ENCODE results near the gene RBM33. TPM values are rescaled to one million over a fixed set of nuclear protein-coding genes. Genes with fewer than 3 reads are reported as not detected.

RBM33 gene
- total RNA-seq, 1 donor from 2014 or later: 79.8 TPM

DNA sequence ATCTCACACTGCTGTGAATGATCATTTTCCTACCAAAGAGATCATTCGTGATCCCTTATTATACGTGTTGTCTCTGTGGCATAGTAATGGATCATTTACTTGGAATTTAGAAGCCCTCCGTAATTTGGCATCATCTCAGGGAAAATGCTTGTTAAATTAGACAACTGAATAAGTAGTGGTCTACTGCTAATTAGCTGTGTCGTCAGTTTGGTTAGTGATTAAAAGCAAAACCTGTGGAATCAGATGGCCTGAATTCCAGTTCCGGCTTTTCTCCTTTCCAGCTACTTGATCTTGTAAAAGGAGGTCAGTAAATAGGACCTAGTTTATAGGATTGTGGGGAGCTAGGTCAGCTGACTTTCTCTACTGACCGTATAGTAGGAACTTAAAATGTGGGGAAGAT lies 65.6 kb downstream of the RBM33 start:
- H3K9me3 Mint-ChIP-seq: no peaks in the 10 kb centered on the region
- intact Hi-C loops (cut with micrococcal nuclease): no loop called here
- DNase-seq (ENCODE audit: low spot score): no peak
- peaks cover 5% of the 10 kb centered on the region for H3K4me1 Mint-ChIP-seq (ENCODE audit: low read depth)
- no peak overlapping the region for H3K4me3 Mint-ChIP-seq (ENCODE audit: low read depth)
- H3K27ac Mint-ChIP-seq: no peak overlapping the region
- H3K36me3 Mint-ChIP-seq (ENCODE audit: low read depth): peaks cover 48% of the 10 kb centered on the region
- H3K27me3 Mint-ChIP-seq (ENCODE audit: low read depth): no peaks in the 10 kb centered on the region

DNA sequence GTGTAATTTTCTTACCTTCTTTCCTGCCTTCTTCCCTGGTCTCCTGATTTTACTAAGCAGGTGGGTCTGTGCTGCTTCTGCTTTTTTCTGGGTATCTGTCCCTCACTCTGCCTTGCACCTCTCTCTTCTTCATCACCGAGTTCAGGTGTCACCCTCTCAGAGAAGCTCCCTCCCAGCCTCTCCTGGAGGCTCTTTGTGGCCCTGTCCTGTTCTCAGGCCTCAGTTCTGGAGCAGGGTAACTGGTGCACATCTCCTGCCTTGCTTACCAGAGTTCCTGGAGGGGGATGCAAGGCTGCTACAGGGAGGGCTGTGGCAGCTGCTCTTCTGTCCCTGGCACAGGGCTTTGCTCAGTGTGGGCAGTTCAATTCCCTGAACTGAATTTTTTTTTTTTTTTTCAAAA lies 66.1 kb downstream of the RBM33 start:
- no peak for DNase-seq (ENCODE audit: low spot score)
- Mint-ChIP-seq H3K9me3 (no peaks in the 10 kb centered on the region), H3K36me3 (ENCODE audit: low read depth) (peaks cover 46% of the 10 kb centered on the region), H3K27me3 (ENCODE audit: low read depth) (no peaks in the 10 kb centered on the region), H3K4me1 (ENCODE audit: low read depth) (peaks cover 2% of the 10 kb centered on the region), H3K27ac (no peak overlapping the region), H3K4me3 (ENCODE audit: low read depth) (no peak overlapping the region)
- intact Hi-C loops (cut with micrococcal nuclease): no loop called here

DNA sequence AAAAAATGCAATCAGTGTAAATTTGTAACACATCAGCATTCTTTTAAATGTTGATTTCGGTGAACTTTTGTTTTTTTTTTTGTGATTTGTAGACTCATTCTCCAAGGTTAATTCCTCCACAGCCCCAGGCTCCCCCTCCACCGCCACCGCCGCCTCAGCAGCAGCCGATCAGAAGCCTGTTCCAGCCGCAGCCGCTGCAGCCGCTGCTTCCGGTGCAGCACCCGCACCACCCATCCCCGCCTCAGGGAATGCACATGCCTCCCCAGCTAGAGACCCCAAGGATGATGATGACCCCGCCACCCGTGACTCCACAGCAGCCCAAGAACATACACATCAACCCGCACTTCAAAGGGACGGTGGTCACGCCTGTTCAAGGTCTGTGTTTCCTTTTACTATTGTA lies 66.6 kb downstream of the RBM33 start:
- Mint-ChIP-seq H3K4me1 (ENCODE audit: low read depth) (peaks cover 2% of the 10 kb centered on the region), H3K36me3 (ENCODE audit: low read depth) (peaks cover 46% of the 10 kb centered on the region), H3K27me3 (ENCODE audit: low read depth) (no peaks in the 10 kb centered on the region), H3K9me3 (no peaks in the 10 kb centered on the region), H3K27ac (no peak overlapping the region), H3K4me3 (ENCODE audit: low read depth) (no peak overlapping the region)
- intact Hi-C loops (cut with micrococcal nuclease): no loop called here
- no peak for DNase-seq (ENCODE audit: low spot score)

DNA sequence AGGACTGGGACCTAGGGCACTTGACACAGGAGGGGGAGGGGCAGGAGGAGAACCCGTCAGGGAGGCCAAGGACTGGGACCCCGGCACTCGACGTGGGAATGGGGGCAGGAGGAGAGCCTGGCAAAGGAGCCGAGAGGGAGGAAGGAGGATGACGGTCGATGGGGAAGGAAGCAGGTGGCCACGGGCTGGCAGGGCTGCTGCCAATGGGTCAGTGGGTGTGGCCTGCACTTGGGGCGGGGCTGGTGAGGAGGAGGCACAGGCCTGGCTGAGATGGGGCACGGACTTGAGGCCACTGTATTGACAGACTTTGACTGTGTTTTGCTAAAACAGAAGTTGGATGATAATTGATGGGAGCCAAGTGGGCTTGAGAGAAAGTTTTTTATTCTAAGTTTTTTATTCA lies 68.9 kb downstream of the RBM33 start:
- no peaks in the 10 kb centered on the region for H3K9me3 Mint-ChIP-seq
- DNase-seq (ENCODE audit: low spot score): no peak
- no peak overlapping the region for H3K4me3 Mint-ChIP-seq (ENCODE audit: low read depth)
- H3K27me3 Mint-ChIP-seq (ENCODE audit: low read depth): no peaks in the 10 kb centered on the region
- peaks cover 61% of the 10 kb centered on the region for H3K36me3 Mint-ChIP-seq (ENCODE audit: low read depth)
- no peak overlapping the region for H3K27ac Mint-ChIP-seq
- H3K4me1 Mint-ChIP-seq (ENCODE audit: low read depth): peaks cover 5% of the 10 kb centered on the region
- intact Hi-C loops (cut with micrococcal nuclease): no loop called here

DNA sequence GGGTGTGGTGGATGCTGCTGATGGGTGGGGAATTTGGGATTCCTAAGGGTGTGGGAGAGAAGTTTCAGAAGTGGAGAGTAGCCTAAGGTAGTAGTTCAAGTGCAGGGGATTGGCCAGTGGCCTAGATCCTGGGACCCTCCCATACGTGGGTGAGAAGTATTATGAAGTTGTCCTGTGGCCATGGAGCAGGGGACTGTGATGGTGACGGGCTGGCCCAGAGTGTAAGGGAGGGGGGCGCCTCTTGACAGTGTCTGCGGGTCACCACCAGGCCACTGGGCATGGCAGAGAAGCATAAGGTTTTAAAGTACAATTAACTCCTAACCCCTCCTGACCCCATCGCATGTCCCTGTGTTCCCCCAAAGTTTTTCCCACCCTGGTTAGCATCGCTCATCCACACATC lies 70.2 kb downstream of the RBM33 start:
- Mint-ChIP-seq H3K27ac (no peak overlapping the region), H3K4me1 (ENCODE audit: low read depth) (peaks cover 5% of the 10 kb centered on the region), H3K4me3 (ENCODE audit: low read depth) (no peak overlapping the region), H3K27me3 (ENCODE audit: low read depth) (no peaks in the 10 kb centered on the region), H3K36me3 (ENCODE audit: low read depth) (peaks cover 67% of the 10 kb centered on the region), H3K9me3 (no peaks in the 10 kb centered on the region)
- intact Hi-C loops (cut with micrococcal nuclease): no loop called here
- DNase-seq (ENCODE audit: low spot score): no peak

DNA sequence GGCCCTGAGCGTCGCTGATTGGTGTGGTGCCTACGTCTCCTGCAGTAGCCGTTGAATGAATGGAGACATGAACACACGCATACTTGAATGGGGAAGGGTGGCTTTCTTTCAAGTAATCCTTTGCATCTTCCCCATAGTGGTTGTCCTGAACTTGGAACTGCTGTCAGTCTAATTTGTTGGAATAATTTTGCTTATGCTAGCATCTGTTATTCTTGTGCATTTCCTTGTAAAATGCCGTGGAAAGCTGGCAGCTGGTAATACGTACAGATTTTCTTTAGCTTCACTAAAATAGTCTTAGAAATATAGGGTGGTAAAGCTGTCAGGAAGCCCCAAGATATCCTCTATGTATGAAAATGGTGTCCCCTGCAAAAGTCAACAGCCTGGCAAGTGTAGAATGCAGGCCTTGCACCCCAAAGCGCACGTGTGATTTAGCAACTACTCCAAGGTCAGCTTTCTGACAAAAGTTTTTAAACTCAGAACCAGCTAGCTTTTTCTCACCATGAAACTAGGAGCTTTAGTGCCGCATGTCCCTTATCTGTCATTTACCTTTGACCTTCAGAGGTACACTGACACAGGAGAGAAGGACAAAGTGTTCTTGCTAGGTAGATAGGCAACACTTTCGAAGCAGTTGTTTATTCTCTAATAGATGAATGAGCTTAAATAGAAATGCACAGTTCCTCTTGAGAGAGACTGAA lies 70.8 kb downstream of the RBM33 start:
- Mint-ChIP-seq H3K36me3 (ENCODE audit: low read depth) (peaks cover 72% of the 10 kb centered on the region), H3K27me3 (ENCODE audit: low read depth) (no peaks in the 10 kb centered on the region), H3K27ac (no peak overlapping the region), H3K4me1 (ENCODE audit: low read depth) (peaks cover 5% of the 10 kb centered on the region), H3K4me3 (ENCODE audit: low read depth) (no peak overlapping the region), H3K9me3 (no peaks in the 10 kb centered on the region)
- no peak for DNase-seq (ENCODE audit: low spot score)
- intact Hi-C loops (cut with micrococcal nuclease): no loop called here

DNA sequence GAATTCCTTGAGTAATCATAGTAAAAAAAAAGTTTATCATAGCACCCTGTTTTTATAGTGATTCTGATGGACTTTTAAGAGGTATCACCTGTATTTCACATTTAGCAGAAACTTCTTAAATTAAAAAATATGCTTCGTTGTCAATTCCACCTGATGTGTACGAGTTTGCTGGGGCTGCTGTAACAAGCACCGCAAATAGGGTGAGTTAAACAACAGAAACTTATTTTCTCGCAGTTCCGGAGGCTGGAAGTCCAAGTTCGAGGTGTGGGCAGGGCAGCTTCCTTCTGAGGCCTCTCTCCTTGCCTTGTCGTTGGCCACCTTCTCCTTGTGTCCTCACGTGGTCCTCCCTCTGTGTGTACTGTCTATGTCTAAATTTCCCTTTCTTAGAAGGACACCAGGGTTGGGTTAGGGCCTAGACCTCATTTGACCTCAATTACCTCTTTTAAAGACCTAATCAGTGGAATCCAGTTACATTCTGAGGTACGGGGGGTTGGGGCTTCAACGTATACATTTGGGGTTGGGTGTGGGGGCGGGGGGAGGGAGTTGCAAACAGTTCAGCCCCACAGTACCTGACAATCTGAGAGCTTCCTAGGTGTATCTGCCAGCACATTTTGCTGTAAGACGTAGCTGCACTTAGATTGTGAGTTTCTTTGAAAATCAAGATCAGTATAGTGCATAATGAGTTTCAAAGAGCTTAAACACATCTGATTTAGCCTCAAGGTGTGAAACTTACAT lies 72.7 kb downstream of the RBM33 start:
- Mint-ChIP-seq H3K9me3 (no peaks in the 10 kb centered on the region), H3K27ac (no peak overlapping the region), H3K27me3 (ENCODE audit: low read depth) (no peaks in the 10 kb centered on the region), H3K4me1 (ENCODE audit: low read depth) (peaks cover 11% of the 10 kb centered on the region), H3K4me3 (ENCODE audit: low read depth) (no peak overlapping the region), H3K36me3 (ENCODE audit: low read depth) (peaks cover 64% of the 10 kb centered on the region)
- intact Hi-C loops (cut with micrococcal nuclease): no loop called here
- DNase-seq (ENCODE audit: low spot score): no peak

DNA sequence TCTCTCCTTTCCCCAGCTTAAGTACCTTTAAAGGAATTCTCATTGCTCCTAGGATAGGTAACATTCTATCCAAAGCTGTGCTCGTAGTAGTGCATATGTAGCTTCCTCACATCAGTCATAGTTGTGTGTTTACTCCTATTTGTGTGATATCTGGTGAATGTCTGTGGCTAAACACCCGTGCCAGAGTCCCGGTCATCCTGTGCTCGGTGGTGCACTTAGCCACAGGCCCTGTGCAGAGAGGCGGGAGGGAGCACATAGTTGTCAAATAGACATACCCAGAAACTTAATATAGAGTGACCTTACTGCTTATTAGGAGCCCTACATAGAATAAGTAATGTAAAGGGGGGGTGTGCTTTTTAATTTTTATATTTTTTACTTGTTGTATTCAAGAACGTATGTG lies 76.6 kb downstream of the RBM33 start:
- H3K9me3 Mint-ChIP-seq: no peaks in the 10 kb centered on the region
- intact Hi-C loops (cut with micrococcal nuclease): no loop called here
- peaks cover 13% of the 10 kb centered on the region for H3K4me1 Mint-ChIP-seq (ENCODE audit: low read depth)
- no peaks in the 10 kb centered on the region for H3K27me3 Mint-ChIP-seq (ENCODE audit: low read depth)
- H3K27ac Mint-ChIP-seq: peak overlapping the region; percentile 2
- peaks cover 48% of the 10 kb centered on the region for H3K36me3 Mint-ChIP-seq (ENCODE audit: low read depth)
- no peak for DNase-seq (ENCODE audit: low spot score)
- H3K4me3 Mint-ChIP-seq (ENCODE audit: low read depth): no peak overlapping the region

DNA sequence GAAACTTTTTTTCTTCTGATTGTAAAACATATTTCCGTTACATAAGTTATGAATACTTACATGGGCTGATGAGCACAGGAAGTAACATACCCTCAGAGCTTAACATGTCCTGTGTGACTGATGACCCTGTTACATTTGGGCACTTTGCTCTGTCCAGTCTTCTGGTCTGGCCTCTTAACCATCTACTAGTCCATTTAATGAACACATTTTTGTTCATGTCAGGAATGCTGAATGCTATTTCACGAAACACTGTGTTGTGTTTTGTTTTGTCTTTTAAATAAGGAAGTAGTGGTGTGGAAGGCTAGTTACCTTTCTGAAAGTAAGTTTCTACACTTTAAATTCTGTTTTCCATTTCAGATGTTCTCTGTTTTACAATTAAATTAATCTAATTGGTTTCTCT lies 77.7 kb downstream of the RBM33 start:
- Mint-ChIP-seq H3K36me3 (ENCODE audit: low read depth) (peaks cover 42% of the 10 kb centered on the region), H3K9me3 (no peaks in the 10 kb centered on the region), H3K27me3 (ENCODE audit: low read depth) (no peaks in the 10 kb centered on the region), H3K4me3 (ENCODE audit: low read depth) (no peak overlapping the region), H3K4me1 (ENCODE audit: low read depth) (peaks cover 10% of the 10 kb centered on the region), H3K27ac (peak overlapping the region; percentile 17)
- no peak for DNase-seq (ENCODE audit: low spot score)
- intact Hi-C loops (cut with micrococcal nuclease): no loop called here

DNA sequence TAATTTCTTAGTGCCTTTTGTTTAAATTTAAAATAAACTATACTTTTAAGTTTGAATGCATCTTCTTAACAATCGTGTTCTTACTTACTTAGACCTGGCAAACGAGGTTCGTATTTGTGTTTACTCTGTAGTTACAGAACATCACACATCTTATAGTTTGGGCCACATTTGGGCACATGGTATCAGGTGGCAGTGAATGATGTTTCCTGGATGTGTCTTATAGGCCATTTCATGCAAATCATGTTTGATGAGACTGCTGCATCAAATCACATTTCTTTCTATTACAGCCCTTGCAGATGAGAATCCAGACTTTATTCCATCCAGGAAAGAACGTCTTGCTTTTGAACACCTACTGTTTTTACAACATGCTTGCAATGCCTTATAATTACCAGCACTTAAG lies 78.5 kb downstream of the RBM33 start:
- H3K4me1 Mint-ChIP-seq (ENCODE audit: low read depth): peaks cover 10% of the 10 kb centered on the region
- no peaks in the 10 kb centered on the region for H3K27me3 Mint-ChIP-seq (ENCODE audit: low read depth)
- DNase-seq (ENCODE audit: low spot score): no peak
- H3K36me3 Mint-ChIP-seq (ENCODE audit: low read depth): peaks cover 37% of the 10 kb centered on the region
- H3K27ac Mint-ChIP-seq: no peak overlapping the region
- intact Hi-C loops (cut with micrococcal nuclease): no loop called here
- no peak overlapping the region for H3K4me3 Mint-ChIP-seq (ENCODE audit: low read depth)
- H3K9me3 Mint-ChIP-seq: no peaks in the 10 kb centered on the region

DNA sequence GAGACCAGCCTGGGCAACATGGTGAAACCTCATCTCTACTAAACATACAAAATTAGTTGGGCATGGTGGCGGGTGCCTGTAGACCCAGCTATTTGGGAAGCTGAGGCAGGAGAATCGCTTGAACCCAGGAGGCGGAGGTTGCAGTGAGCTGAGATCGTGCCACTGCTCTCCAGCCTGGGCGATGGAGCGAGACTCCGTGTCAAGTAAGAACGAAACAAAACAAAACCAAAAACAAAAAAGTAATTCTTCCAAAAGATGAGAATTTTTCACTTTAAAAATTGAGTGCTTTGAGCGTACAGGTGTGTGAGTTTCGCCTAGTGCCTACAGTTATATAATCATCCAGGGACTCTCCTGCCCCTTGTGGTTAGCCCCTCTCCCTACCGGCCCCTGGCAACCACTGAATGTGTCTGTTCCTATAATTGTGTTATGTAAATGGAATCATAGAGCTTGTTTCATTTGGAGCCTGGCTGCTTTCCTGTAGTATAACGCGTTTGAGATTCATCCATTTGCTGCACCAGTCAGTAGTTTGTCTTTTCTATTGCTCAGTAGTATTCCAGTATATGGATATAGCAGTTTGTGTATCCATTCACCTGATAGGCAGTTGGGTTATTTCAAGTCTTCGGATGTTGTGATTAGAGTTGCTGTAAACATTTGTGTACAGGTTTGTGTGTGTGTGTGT lies 80.0 kb downstream of the RBM33 start:
- Mint-ChIP-seq H3K4me3 (ENCODE audit: low read depth) (no peak overlapping the region), H3K27me3 (ENCODE audit: low read depth) (no peaks in the 10 kb centered on the region), H3K4me1 (ENCODE audit: low read depth) (peaks cover 15% of the 10 kb centered on the region), H3K9me3 (no peaks in the 10 kb centered on the region), H3K27ac (no peak overlapping the region), H3K36me3 (ENCODE audit: low read depth) (peaks cover 34% of the 10 kb centered on the region)
- intact Hi-C loops (cut with micrococcal nuclease): no loop called here
- DNase-seq (ENCODE audit: low spot score): no peak

DNA sequence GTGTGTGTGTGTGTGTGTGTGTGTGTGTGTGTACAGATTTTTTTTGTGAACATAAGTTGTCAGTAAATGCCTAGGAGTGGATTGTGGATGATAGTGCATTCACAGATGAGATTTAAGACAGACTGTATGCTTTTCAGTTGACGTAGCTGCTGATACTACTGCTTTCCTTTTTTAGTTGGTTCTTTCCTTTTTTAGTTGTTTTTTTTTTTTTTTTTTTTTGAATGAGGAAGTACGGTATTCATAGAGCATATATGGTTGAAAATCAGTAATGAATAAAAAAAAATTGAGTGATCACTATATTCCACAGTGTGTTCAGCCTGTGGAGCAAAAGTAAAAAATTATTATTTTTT lies 80.5 kb downstream of the RBM33 start:
- Mint-ChIP-seq H3K27me3 (ENCODE audit: low read depth) (no peaks in the 10 kb centered on the region), H3K27ac (no peak overlapping the region), H3K36me3 (ENCODE audit: low read depth) (peaks cover 35% of the 10 kb centered on the region), H3K4me1 (ENCODE audit: low read depth) (peaks cover 15% of the 10 kb centered on the region), H3K4me3 (ENCODE audit: low read depth) (no peak overlapping the region), H3K9me3 (no peaks in the 10 kb centered on the region)
- intact Hi-C loops (cut with micrococcal nuclease): no loop called here
- no peak for DNase-seq (ENCODE audit: low spot score)

DNA sequence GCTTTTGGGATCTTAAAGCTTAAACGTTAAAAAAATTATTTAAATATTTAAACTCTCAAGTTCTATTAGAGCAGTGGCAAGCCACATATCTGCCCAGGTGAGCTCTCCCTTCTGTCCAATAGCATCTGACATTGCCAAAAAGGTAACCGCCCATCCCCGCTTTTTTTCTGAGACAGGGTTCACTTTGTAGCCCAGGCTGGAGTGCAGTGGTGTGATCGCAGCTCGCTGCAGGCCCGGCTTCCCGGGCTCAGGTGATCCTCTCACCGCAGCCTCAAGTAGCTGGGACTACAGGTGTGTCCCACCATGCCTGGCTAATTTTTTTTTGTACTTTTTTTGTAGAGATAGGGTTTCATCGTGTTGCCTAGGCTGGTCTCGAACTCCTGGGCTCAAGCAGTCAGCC lies 83.2 kb downstream of the RBM33 start:
- Mint-ChIP-seq H3K27ac (no peak overlapping the region), H3K36me3 (ENCODE audit: low read depth) (peaks cover 46% of the 10 kb centered on the region), H3K27me3 (ENCODE audit: low read depth) (no peaks in the 10 kb centered on the region), H3K4me1 (ENCODE audit: low read depth) (peaks cover 14% of the 10 kb centered on the region), H3K9me3 (no peaks in the 10 kb centered on the region), H3K4me3 (ENCODE audit: low read depth) (no peak overlapping the region)
- no peak for DNase-seq (ENCODE audit: low spot score)
- intact Hi-C loops (cut with micrococcal nuclease): no loop called here
